Breast epithelium (tissue), 3 donors: ENCODE data around the gene POP7.

Experiments
- CTCF ChIP-seq, 3 donors: fragments of 450-650 bp; IDR thresholded peaks; one replicate each; pipeline ENCODE4 v1.5.1; 2016 to 2017; ENCODE audit warnings: antibody characterized with exemption in 3 of 3, mild to moderate bottlenecking in 3 of 3, moderate library complexity in 3 of 3
- POLR2A ChIP-seq: fragments of 450-650 bp; IDR thresholded peaks from one replicate; pipeline ENCODE4 v1.6.1; 2016; ENCODE audit warnings: antibody characterized with exemption, mild to moderate bottlenecking, moderate library complexity
- POLR2AphosphoS5 ChIP-seq, 3 donors: sonication (generic); formaldehyde crosslinking; IDR thresholded peaks; one replicate each; pipeline ENCODE4 v1.6.1; 2017; ENCODE audit warnings: antibody characterized with exemption in 3 of 3

- no peak for TF ChIP-seq CTCF (IDR thresholded peaks at IDR 0.05)
- TF ChIP-seq POLR2AphosphoS5 (IDR thresholded peaks at IDR 0.05), result no peak
- no peak for TF ChIP-seq POLR2A
Observed at GRCh38 chr7:100679129-100679926, 26.6 kb upstream of the POP7 start.
